HG03097 (cell line): ENCODE measurements around the gene HEMGN.

ENCODE experiments used
- ATAC-seq: cut with Tn5 transposase; IDR thresholded peaks from one replicate; pipeline ENCODE4 v1.9.1; 2021; ENCODE audit not compliant: unreplicated experiment, low FRiP score

HEMGN gene

DNA sequence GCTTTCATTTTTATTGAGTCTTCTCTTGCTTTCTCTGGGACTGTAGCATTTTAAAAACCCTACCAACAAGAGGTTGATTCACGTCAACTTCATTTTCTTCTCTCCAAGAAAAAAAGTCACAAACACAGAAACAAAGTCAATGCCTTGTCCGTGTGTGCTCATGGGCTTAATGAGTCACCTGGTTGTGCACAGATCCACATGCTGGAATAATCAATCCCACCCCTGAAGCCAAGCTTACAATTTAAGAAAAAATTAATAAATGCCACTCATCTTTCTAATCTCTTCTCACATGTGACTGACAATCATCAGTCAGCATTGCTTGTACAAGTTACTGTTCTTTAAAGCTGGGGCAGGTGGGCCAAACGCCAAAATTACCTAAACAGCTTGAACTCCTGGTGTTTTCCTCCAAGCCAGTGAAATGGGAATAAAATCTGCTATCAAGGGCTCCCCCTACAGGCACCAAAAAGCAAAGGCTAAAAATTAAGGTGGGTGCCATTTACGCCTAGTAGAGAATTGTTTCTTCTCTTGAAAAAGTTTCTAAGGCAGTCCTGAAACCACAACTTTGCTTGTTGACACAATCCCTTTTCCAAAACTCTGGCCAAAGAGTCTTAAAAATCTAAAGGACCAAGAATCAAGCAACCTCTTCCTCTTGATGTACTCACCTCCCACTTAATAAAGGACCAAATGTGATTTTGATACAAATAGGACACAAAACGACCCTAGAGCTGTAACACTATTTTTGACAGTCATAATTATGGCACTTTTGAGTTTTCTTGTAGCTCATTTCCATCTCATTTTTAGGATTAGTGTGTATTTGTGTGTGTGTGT is 37.0 kb downstream of the HEMGN start:
- no peak for ATAC-seq

DNA sequence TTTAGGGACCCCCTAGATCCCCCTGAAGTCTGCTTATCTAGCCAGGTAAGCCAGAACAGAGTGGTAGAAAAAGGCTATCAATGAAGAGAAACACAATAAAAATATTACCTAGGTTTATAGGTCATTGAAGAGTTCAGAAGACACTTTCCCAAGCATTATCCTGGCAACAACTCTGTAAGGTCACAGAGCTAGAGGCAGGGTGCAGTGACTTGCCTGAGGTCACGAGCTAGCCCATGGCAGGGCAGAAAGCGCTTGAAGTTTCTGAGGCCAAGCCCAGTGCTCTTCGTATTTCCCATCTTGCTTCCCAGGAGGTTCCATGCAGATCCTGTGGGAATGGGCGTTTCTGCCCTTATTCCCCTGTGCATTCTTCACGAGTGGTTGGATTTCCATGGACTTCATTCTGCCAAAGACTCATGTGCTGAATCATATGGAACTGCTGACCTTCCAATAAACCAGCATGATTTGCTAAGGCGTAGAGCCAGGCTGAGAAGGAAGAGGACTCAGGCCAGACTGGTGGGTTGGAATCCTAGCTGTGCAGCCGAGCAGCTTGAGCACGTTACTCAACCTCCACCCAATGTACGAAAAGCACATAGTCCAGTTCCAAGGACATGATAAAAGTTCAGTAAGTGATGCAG is 37.8 kb downstream of the HEMGN start:
- no peak for ATAC-seq

DNA sequence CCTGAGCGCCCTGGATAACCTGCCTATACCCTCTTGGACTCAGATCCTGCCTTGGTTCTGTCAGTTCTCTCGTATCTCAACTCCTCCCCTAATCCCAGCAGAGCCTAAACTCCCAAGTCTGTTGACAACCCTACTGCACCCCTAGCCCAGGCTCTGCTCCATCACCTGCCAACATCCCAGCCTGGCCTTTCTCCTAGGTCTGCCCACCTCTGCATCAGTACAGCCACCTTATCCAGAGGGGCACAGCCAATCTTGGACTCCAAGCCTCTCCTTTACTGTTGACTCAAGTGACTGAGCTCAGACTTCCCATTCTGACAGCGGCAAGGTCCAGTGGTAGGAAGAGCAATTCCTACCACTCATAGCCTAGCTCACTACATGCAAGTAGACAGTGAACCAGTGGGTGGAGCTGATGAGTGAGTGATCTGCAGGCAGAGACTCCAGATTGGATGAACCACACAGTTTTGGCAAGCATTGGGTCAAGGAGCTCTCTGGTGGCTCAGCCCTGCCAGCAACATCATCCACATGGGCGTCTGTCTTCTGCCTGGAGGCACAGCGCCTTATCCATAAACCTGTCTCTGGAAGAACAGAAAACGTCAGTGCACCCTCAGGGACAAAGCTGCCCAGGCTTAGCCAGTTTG is 42.2 kb downstream of the HEMGN start:
- no peak for ATAC-seq

DNA sequence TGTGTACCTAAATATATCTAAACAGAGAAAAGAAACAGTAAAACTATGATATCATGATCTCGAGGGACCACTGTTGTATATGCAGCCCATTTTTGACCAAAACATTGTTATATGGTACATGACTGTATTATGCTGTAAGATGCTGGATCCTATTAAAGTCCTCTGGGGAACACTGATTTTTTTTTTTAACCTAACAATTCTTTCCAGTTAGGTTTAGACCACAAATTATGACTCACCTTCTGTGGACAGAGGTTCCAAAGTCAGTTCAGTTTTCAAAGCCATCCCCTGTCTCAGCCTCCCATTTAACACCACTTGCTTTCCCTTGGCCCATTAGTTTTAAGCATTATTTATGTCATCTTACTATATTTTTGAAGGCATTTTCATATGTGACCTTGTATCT is 42.8 kb downstream of the HEMGN start:
- no peak for ATAC-seq

DNA sequence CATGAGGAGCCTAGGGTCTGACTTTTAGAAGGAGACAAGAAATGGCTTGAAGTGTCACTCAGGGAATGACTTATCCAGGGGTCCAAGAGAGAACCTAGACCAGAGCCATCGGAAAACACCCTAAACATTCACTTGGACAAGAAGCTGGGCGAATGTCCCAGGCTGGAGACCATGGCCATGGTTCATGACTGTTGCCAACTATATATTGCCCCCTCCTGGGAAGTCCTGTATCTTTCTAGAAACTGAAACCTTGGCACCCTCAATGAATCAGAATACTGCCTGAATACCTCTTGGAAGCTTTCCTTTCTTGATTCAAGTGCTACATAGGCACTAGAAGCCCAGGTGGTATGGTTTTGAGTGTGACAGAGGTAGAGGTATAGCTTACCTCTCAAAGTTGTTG is 45.6 kb downstream of the HEMGN start:
- no peak for ATAC-seq

DNA sequence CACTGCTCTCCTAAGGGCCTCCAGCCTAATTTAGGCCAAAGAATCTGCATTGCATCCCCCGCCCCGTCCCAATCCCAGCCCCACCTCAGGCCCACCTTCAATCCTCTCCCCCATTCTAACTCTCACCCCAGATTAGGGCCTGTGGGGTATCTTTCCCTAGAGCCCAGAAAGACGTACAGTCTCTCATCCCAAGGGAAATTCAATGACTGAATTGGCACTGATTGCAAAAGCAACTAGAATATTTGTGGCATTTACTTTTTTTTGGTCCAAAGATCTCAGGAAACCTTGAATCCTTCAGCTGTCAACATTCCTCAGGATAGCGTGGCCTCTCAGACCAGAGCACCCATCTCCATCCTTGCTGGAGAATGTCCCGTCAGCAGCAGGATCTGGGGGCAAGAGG is 46.2 kb downstream of the HEMGN start:
- ATAC-seq: no peak

DNA sequence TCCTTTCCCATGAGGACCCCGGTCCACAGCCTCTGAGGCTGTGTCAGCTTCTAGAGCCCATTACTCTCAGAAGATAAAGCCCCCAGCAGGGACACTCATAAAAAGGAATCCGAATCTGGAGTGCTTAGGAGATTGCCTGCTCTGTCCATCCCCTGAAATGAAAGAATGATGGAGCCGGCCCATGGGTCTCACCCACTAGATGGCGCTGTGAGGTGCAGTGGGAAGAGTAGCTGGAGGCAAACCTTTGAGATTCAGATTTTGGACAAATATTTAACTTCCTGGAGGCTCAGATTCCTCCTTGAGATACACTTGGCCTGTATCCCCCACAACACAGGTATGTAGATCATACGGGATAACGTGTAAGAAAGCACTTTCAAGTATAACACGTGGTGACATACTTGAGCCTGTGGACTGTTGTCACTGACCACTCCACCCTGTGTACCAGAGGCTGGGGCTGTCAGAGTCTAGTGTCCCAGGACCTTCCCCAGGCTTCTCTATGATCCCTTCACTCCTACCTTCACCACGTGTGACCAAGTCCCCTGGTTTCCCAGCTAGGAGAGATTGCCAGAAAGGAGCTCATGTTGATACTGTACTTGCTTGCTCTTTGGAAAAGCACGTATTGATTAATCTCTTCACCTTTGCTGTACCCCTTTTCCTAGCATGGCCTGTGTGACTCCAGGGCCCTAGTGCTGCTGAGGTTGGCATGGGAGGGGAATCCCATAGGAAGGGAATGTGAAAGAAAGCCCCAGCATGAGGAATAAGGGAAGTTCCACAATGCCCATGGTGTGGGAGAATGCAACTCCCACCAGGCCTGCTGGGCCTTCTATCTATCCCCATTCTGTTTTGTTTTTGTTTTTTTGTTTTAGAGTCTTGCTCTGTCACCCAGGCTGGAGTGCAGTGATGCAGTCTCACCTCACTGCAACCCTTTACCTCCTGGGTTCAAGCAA is 47.8 kb downstream of the HEMGN start:
- ATAC-seq: no peak

DNA sequence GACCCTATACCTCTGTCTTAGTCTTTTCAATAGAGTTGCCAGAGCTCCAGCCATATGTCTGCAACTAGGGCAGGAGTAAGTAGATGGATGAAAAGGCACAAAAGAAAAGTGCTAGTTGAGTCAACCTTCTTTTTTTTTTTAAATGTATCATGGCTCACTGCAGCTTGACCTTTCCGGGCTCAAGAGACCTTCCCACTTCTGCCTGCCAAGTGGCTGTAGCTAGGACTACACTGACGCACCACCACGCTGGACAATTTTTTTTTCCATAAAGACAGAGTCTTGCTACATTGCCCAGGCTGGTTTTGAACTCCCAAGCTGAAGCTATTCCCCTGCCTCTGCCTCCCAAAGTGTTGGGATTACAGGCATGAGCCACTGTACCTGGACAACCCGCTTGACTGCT is 57.6 kb downstream of the HEMGN start:
- ATAC-seq: no peak
